ENCODE results near the gene SRC. TPM values are rescaled to one million over a fixed set of nuclear protein-coding genes. Genes with fewer than 3 reads are reported as not detected.

SRC gene
- total RNA-seq, 4 donors from 2014 or later: 15.1 to 29.3 (median 19.7) TPM

DNA sequence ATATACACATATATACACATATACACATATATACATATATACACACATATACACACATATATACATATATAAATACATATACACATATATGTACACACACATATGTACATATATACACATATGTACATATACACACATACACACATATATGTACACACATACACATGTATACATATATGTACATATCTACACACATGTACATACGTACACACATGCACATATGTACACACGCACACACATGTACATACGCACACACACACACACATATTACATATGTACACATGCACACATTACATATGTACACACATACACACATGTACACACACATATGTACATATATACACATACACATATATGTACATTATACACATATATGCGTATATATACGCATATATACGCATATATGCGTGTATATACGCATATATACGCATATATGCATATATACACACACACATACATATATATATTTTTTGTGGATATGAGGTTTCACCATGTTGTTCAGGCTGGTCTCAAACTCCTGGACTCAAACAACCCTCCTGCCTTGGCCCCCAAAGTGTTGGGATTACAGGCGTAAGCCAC lies 27.2 kb downstream of the SRC start:
- TF ChIP-seq, protein P1, sequence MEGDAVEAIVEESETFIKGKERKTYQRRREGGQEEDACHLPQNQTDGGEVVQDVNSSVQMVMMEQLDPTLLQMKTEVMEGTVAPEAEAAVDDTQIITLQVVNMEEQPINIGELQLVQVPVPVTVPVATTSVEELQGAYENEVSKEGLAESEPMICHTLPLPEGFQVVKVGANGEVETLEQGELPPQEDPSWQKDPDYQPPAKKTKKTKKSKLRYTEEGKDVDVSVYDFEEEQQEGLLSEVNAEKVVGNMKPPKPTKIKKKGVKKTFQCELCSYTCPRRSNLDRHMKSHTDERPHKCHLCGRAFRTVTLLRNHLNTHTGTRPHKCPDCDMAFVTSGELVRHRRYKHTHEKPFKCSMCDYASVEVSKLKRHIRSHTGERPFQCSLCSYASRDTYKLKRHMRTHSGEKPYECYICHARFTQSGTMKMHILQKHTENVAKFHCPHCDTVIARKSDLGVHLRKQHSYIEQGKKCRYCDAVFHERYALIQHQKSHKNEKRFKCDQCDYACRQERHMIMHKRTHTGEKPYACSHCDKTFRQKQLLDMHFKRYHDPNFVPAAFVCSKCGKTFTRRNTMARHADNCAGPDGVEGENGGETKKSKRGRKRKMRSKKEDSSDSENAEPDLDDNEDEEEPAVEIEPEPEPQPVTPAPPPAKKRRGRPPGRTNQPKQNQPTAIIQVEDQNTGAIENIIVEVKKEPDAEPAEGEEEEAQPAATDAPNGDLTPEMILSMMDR (IDR thresholded peaks at IDR 0.05): no peak
- no peak for DNase-seq (ENCODE audit: low spot score)
- ATAC-seq (ENCODE audit: low FRiP score): no peak

DNA sequence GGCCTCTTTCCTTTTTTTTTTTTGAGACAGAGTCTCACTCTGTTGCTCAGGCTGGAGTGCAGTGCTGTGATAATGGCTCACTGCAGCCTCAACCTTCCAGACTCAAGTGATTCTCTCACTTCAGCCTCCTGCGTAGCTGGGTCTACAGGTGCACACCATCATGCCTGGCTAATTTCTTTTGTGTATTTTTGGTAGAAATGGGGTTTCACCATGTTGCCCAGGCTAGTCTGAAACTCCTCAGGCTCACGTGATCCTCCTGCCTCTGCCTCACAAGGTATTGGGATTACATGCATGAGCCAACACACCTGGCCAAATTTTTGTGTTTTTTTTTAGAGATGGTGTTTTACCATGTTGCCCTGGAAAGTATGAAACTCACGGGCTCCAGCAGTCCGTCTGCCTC lies 29.3 kb downstream of the SRC start:
- no peak for ATAC-seq (ENCODE audit: low FRiP score)
- TF ChIP-seq, protein P1 (IDR thresholded peaks at IDR 0.05): no peak
- no peak for DNase-seq (ENCODE audit: low spot score)

DNA sequence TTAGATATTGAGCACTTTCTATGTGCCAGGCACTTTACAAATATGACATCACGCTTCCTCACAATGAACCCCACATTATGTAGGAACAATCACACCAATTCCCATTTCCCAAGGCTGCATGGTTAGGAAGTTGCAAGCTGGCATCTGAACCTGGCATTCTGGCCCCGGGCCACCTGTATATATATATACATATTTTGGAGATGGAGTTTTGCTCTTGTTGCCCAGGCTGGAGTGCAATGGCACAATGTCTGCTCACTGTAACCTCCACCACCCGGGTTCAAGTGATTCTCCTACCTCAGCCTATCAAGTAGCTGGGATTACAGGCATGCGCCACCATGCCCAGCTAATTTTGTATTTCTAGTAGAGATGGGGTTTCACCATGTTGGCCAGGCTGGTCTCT lies 30.4 kb downstream of the SRC start:
- DNase-seq (ENCODE audit: low spot score): no peak
- TF ChIP-seq, protein P1 (IDR thresholded peaks at IDR 0.05): no peak
- no peak for ATAC-seq (ENCODE audit: low FRiP score)

DNA sequence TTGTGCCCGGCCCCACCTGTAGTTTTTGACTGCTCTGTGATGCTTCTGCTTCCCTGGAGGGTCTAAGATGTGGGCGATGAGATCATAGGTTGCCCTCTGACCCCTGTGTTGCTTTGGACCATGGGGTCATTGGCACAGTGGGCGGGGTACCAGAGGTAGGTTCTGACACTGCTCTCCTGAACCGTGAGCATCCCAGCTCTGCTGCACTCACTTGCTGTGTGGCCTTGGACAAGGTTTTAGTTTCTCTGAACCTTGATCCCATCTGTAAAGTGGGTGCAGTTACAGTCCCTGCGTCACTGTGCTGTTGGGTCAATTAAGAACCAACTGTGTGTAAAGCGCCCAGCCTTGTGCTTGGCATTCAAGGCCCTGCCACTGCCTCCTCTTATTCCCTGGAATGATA lies 30.9 kb downstream of the SRC start:
- DNase-seq (ENCODE audit: low spot score) (no peak), ATAC-seq (ENCODE audit: low FRiP score) (no peak)
- TF ChIP-seq, protein P1 (IDR thresholded peaks at IDR 0.05): no peak

DNA sequence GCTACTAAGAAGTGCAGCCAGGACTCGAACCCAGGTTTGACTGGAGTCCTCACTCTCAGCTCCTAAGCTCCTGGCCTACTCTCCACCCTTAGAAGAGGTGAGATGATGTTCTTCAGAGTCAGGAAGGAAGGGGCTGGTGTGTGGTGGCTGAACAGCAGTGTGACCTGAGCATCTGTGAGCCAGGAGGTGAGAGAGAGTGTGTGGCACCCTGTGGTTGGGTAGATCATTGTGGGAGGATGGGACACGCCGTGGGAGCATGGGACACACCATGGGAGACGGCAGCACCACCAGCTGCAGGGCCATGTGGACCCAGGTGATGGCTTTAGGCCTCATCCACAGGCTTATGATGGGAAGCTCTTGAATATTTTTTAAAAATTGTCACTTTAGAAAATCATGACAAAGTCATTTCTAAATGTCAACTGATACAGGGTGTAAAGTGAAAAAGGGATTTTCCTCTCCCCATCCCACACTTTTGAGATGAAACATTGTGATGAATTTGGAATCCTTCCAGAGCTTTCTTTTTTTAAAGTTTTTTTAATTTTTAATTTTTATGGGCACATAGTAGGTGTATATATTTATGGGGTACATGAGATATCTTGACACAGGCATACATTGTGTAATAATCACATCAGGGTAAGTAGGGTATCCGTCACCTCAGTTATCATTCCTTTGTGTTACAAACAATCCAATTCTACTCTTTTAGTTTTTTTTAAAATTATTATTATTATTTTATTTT lies 31.6 kb downstream of the SRC start:
- TF ChIP-seq, protein P1 (IDR thresholded peaks at IDR 0.05): no peak
- ATAC-seq (ENCODE audit: low FRiP score) (no peak), DNase-seq (ENCODE audit: low spot score) (no peak)

DNA sequence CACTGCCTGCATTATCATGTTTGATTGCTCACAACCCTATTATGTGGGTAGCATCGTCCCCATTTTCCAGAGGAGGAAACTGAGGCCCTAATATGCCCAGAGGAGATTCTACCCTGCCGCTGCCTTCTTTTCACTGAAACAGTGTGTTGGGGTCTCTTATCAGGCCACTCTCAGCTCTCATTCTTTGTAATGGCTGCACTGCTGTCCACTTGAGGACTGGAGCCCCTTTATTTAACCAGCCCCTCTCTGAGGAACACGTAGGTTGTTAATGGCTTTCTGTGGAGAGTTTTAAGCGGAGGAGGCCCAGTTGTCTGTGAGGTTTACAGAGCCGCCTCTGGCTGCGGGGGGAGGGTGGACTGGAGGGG lies 32.5 kb downstream of the SRC start:
- TF ChIP-seq, protein P1 (IDR thresholded peaks at IDR 0.05): no peak
- ATAC-seq (ENCODE audit: low FRiP score) (no peak), DNase-seq (ENCODE audit: low spot score) (no peak)
